Heart right ventricle (tissue), 16 donors: ENCODE results near the gene IGFLR1. TPM values are rescaled to one million over a fixed set of nuclear protein-coding genes. Genes with fewer than 3 reads are reported as not detected.

Experiments
- ATAC-seq, 8 donors: fragments of 200-7000 bp; cut with Tn5 transposase; one replicate each; pipeline ENCODE4 v1.9.1; 2020; ENCODE audit warnings: mild to moderate bottlenecking in 8 of 8, moderate library complexity in 8 of 8, moderate number of reproducible peaks in 1 of 8
- DNase-seq, 2 donors: peaks; one replicate each; pipeline ENCODE4 v3.0.0-alpha.2; 2020
- H3K27ac ChIP-seq, 10 donors: fragments of 200-600 bp; sonication (generic) in 2 of 10; one replicate each; pipeline versions ENCODE4 v1.5.0 to v1.8.0; 2020 to 2022; ENCODE audit warnings: mild to moderate bottlenecking in 3 of 10
- H3K27me3 ChIP-seq, 7 donors: fragments of 200-600 bp; one replicate each; pipeline ENCODE4 v1.8.0; 2021 to 2022; ENCODE audit warnings: mild to moderate bottlenecking in 2 of 7
- H3K36me3 ChIP-seq, 9 donors: fragments of 200-600 bp; sonication (generic) in 1 of 9; one replicate each; pipeline versions ENCODE4 v1.5.0 to v1.8.0; 2020 to 2022; ENCODE audit warnings: mild to moderate bottlenecking in 2 of 9
- H3K4me1 ChIP-seq, 9 donors: fragments of 200-600 bp; sonication (generic) in 1 of 9; one replicate each; pipeline versions ENCODE4 v1.5.0 to v1.8.0; 2020 to 2022; ENCODE audit warnings: mild to moderate bottlenecking in 4 of 9
- H3K4me3 ChIP-seq, 10 donors: fragments of 200-600 bp; sonication (generic) in 2 of 10; one replicate each; pipeline versions ENCODE4 v1.5.0 to v1.8.0; 2020 to 2022; ENCODE audit warnings: mild to moderate bottlenecking in 7 of 10, moderate library complexity in 2 of 10
- H3K9me3 ChIP-seq, 11 donors: fragments of 200-600 bp in 10 of 11; sonication (generic) in 2 of 11; one replicate each; pipeline versions ENCODE4 v1.5.0 to v1.8.0; 2013 to 2022; ENCODE audit warnings: mild to moderate bottlenecking in 2 of 11, control low read depth in 1 of 11, moderate library complexity in 1 of 11
- WGBS, 2 donors: extraction: QIAGEN DNeasy Blood & Tissue Kit; methylation state at CpG; one replicate each; pipeline ENCODE4 v1.1.7; 2013; ENCODE audit warnings: inconsistent platforms in 1 of 2; 5-methylcytosine and 5-hydroxymethylcytosine counted together
- intact Hi-C, 10 donors: fragments of 100-400 bp; cut with DNase I; formaldehyde crosslinking; loops; one replicate each; pipeline versions ENCODE4 v1.11.1 to v1.14.2; 2022
- polyA plus RNA-seq, 2 donors: library from polyadenylated mRNA; stranded (reverse); fragments of 200-250 nt; gene quantifications; one replicate each; pipeline ENCODE4 v1.2.3, GENCODE V29; 2013
- total RNA-seq, 10 donors: library from RNA; stranded (reverse); fragmentation: NEBNext Ultra II Directional in 3 of 10; extraction: Animal tissue kit (Norgen Biotek cat#: 25700) in 3 of 10; gene quantifications; one replicate each; pipeline versions ENCODE4 v1.2.1 to v1.2.4, GENCODE V29; 2021 to 2023
- TF ChIP-seq, protein P1 (sequence below), 9 donors: fragments of 200-600 bp; sonication (generic) in 2 of 9; IDR thresholded peaks; one replicate each; pipeline versions ENCODE4 v1.5.0 to v1.8.0; 2021 to 2022; ENCODE audit warnings: antibody characterized with exemption in 9 of 9, mild to moderate bottlenecking in 5 of 9, moderate library complexity in 1 of 9
- donor health status: Arrhythmogenic right ventricular cardiomyopathy.
- donor health status: ischemic (EF 13 %, LVEDD 7.1; RV severe dilation, severe dysfunction).
- donor health status: healthy with polysubstance abuse.
- donor health status: DM: no; HTN: yes; CAD: no.
- donor health status: DM: no; HTN: no; CAD: no.
- donor health status: ischemic (EF 25% LVEDD 6.9; RV normal size, moderate dysfunction).
- donor health status: ischemic (EF 25% LVEDD 5.7; RV mildly dilated, moderate dysfunction).
- donor health status: healthy.
- donor health status: DM: yes; HTN: yes; CAD: no.
- donor health status: Ischemic cardiomyopathy.
- donor health status: ischemic (EF 35%, LVEDD 5.7; RV mildly dilated, moderate dysfunction).
- donor health status: nonischemic (EF 11% LVEDD 7.7; RV severe dilation, severe dysfunction).
- donor health status: DM: yes; HTN: yes; CAD: no.
- donor health status: PGD.
- donor health status: ischemic (EF 29% LVEDD 5.4; RV normal size, mild dysfunction).
- donor health status: nonischemic (EF 23%, LVEDD 6.1; RV moderate dilation, normal function).

IGFLR1 gene
- total and polyA plus RNA-seq, 12 donors, result 1.1 to 17.1 (median 2.5) TPM

- TF ChIP-seq, protein P1, sequence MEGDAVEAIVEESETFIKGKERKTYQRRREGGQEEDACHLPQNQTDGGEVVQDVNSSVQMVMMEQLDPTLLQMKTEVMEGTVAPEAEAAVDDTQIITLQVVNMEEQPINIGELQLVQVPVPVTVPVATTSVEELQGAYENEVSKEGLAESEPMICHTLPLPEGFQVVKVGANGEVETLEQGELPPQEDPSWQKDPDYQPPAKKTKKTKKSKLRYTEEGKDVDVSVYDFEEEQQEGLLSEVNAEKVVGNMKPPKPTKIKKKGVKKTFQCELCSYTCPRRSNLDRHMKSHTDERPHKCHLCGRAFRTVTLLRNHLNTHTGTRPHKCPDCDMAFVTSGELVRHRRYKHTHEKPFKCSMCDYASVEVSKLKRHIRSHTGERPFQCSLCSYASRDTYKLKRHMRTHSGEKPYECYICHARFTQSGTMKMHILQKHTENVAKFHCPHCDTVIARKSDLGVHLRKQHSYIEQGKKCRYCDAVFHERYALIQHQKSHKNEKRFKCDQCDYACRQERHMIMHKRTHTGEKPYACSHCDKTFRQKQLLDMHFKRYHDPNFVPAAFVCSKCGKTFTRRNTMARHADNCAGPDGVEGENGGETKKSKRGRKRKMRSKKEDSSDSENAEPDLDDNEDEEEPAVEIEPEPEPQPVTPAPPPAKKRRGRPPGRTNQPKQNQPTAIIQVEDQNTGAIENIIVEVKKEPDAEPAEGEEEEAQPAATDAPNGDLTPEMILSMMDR (IDR thresholded peaks at IDR 0.05), result no peak
- no peak for DNase-seq
- H3K9me3 ChIP-seq, result no peaks in the 10 kb centered on the region
- H3K27ac ChIP-seq, result no peak overlapping the region
- intact Hi-C loops, result no loop called here
- 82 to 87% methylated on average over 27 to 28 of the region's 28 CpGs for WGBS, 2 donors
- H3K4me1 ChIP-seq, result no peaks in the 10 kb centered on the region
- no peaks in the 10 kb centered on the region for H3K27me3 ChIP-seq
- no peak overlapping the region for H3K4me3 ChIP-seq
- peaks cover 0 to 58% (median 0%) of the 10 kb centered on the region in 9 donors for H3K36me3 ChIP-seq
- no peak for ATAC-seq
Observed at GRCh38 chr19:35783469-35784434, 41.5 kb upstream of the IGFLR1 start.

GRCh38 chr19:35782589-35782988 lies 40.3 kb upstream of the IGFLR1 start:
- 97 to 98% methylated on average over 12 of the region's 12 CpGs for WGBS, 2 donors
- intact Hi-C loops, result no loop called here

GRCh38 chr19:35781650-35782049 lies 39.4 kb upstream of the IGFLR1 start:
- Histone ChIP-seq H3K36me3 (peaks cover 0 to 71% (median 0%) of the 10 kb centered on the region in 9 donors), H3K4me1 (no peaks in the 10 kb centered on the region), H3K27ac (no peak overlapping the region), H3K4me3 (no peak overlapping the region), H3K9me3 (no peaks in the 10 kb centered on the region), H3K27me3 (no peaks in the 10 kb centered on the region)
- ATAC-seq (no peak), DNase-seq (no peak)
- intact Hi-C loops, result no loop called here
- WGBS, 2 donors, result 78 to 84% methylated on average over 7 to 9 of the region's 9 CpGs
- TF ChIP-seq, protein P1 (IDR thresholded peaks at IDR 0.05), result no peak

More at GRCh38 chr19:35782589-35782988, 40.3 kb upstream of the IGFLR1 start:
- no peak overlapping the region for H3K4me3 ChIP-seq
- H3K27me3 ChIP-seq, result no peaks in the 10 kb centered on the region
- TF ChIP-seq, protein P1 (IDR thresholded peaks at IDR 0.05), result no peak
- no peaks in the 10 kb centered on the region for H3K9me3 ChIP-seq
- no peak overlapping the region for H3K27ac ChIP-seq
- ATAC-seq, result no peak
- DNase-seq, result no peak
- peaks cover 0 to 69% (median 0%) of the 10 kb centered on the region in 9 donors for H3K36me3 ChIP-seq
- H3K4me1 ChIP-seq, result no peaks in the 10 kb centered on the region

DNA sequence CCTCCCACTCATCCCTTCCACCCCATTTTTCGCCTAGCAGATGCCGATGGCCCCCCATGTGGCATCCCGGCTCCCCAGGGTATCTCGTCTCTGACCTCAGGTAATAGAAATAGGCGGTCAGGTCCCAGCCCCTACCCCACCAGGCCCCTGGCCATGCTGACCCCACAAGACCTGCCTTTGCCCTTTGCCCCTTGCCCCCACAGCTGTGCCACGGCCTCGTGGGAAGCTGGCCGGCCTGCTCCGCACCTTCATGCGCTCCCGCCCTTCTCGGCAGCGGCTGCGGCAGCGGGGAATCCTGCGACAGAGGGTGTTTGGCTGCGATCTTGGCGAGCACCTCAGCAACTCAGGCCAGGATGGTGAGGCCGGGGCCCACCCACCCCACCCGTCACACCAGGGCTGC lies 38.5 kb upstream of the IGFLR1 start:
- Histone ChIP-seq H3K27me3 (no peaks in the 10 kb centered on the region), H3K4me3 (no peak overlapping the region), H3K9me3 (no peaks in the 10 kb centered on the region), H3K27ac (no peak overlapping the region), H3K36me3 (peaks cover 0 to 67% (median 0%) of the 10 kb centered on the region in 9 donors), H3K4me1 (peaks cover 0 to 8% (median 0%) of the 10 kb centered on the region in 9 donors)
- intact Hi-C loops, result no loop called here
- no peak for DNase-seq
- 97 to 98% methylated on average over 20 of the region's 20 CpGs for WGBS, 2 donors
- TF ChIP-seq, protein P1 (IDR thresholded peaks at IDR 0.05), result no peak
- no peak for ATAC-seq
